HG03060 (cell line): ENCODE data around the gene THAP3.
"Not testable (repeated sequence)": the region's sequence is repeated elsewhere in the genome, so short reads cannot be mapped to it uniquely, and the experiment has no call there.

Experiments used
- ATAC-seq: cut with Tn5 transposase; IDR thresholded peaks from one replicate; pipeline ENCODE4 v1.9.1; 2021; ENCODE audit warnings: low read depth, moderate number of reproducible peaks; ENCODE audit not compliant: unreplicated experiment

Gene THAP3

DNA sequence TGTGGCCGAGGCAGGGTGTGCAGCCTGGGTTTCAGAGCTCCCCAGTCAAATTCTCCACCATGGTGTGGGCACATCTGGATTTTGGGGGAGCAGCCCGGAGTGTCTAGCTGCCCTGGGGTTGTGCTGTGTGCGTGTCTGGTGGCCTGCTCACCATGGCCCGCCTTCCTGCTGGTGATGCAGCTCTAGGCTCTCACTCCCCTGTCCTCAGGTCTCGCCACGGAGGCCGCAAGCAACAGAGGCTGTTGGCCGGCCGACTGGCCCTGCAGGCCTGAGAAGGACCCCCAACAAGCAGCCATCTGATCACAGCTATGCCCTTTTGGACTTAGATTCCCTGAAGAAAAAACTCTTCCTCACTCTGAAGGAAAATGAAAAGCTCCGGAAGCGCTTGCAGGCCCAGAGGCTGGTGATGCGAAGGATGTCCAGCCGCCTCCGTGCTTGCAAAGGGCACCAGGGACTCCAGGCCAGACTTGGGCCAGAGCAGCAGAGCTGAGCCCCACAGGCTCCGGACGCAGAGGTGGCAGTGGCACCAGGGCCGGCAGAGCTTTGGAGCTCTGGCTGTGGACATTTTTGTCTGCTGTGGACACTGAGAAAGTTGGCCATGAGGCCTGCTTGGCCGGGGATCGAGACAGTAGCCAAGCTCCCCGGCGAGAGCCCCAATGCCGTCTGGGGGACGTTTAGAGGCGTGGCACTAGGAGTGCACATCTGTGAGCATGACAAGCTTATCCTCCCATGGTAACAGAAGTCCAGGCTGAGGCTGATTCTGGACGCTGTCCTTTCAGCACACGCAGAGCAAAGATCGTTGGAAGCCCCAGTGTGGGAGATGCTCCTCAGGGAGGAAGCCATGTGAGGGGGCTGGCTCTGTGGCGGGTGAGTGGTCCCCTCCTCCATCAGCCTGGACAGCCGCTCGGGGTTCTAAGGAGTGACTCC, 8.2 kb downstream of the THAP3 start:
- ATAC-seq: no peak

DNA sequence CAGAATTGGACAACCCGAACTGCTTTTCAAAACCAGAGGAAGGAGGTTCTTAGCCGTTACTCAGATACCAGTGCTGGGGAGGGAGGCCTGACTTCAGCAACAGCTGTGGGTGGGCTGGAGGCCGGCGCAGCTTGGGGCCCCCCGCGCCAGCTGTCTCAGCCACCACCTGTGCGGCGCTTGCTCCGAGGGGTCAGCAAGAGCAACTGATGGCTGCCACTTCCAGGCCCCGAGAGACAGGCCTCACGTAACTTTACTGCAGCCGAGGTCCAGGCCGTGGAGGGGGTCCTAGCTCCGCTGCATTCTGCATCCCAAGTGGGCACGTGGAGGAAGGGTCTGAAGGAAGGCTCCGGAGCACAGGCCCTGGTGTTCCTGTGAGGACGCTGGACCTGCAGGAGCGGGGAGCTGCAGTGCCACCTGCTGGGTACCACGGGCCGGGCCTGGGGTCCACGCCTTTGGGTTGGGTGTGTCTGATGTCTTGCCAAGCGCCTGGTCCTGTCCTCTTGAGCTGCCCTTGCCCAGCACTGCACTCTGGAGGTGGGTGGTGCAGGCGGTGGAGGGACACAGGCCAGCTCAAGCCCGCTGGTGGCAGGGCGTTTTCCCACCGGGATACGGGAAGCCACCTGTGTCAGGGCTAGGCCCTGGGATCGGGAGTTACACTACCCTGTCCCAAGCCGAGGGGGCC, 9.8 kb downstream of the THAP3 start:
- no peak for ATAC-seq

- no peak for ATAC-seq
Observed at GRCh38 chr1:6635161-6635909, 10.7 kb downstream of the THAP3 start.

- ATAC-seq: no peak
Observed at GRCh38 chr1:6635910-6636760, 11.5 kb downstream of the THAP3 start.

DNA sequence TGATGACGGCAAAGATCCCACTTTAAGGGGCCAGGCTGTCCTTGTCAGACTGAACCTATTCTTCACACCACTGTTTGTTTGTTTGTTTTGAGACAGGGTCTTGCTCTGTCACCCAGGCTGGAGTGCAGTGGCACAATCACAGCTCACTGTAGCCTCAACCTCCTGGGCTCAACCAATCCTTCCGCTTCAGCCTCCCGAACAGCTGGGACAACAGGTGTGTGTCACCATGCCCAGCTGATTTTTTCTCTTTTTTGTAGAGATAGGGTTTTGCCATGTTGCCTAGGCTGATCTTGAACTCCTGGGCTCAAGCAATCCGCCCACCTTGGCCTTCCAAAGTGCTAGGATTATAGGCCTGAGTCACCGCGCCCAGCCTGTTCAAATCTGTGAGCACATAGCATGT, 12.1 kb downstream of the THAP3 start:
- not testable (repeated sequence) for ATAC-seq

GRCh38 chr1:6637770-6638169, 13.1 kb downstream of the THAP3 start:
- ATAC-seq: no peak

DNA sequence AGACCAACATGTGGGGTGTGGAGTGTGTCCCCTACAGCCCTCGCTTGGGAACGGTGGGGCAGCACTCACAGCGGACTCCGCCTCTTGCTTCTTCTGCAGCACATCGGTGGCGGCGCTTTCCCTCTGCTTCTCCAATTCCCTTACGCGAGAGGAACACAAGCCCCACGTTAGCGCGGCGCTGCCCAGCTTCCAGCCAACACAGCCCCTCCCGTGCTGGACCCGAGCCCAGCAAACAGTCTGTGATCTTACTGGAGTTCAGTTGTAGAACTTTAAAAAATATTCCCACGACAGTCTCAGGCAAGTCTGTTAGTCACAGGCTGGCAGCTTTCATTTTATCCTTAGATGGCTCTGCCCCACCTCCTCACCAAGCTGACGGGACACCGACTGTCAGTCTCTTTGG, 13.6 kb downstream of the THAP3 start:
- no peak for ATAC-seq

- ATAC-seq: not testable (repeated sequence)
Observed at GRCh38 chr1:6640867-6641266, 16.2 kb downstream of the THAP3 start.

DNA sequence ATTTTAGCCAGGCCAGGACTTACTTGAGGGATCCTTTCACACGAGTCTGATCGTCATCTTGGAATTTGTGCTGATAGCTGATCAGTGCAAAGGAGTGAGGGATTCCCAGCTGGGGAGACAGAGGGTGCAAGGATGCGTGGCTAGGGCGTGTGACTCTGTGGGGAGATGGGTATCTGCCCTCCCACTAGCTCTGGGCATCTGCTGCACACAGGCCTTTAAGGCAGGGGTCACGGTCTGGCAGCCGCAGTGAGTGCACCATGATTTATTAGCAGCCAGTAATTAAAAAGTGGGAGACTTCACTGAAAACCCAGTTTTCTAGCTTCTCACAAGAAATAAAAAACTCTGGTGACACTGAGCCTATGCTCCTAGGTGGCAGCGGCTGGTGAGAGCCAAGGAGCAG, 20.4 kb downstream of the THAP3 start:
- ATAC-seq: no peak

DNA sequence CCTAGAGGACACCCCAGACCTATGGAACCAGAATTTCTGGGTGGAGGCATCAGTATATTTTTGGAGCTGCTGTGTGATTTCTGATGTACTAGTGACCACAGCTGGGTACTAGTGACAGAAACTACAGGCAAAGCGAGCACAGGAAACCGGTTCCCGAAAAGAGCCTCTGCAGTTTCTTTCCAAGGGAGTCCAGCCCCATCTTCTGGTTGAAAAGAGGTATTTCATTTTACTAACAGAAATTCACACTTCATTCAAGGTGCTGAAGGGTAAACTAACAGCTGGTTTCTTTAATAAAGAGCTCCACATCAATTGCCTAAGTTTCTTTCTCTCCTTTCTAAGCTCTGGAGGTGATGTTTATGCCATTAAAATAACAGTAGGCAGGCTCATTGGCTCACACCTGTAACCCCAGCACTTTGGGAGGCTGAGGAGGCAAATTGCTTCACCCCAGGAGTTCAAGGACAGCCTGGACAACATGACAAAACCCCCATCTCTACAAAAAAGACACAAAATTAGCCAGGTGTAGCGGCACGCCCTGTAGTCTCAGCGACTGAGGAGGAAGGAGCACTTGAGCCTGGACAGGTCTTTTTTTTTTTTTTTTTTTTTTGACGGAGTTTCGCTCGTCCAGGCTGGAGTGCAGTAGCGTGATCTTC, 22.0 kb downstream of the THAP3 start:
- ATAC-seq: no peak

GRCh38 chr1:6648556-6648955, 23.9 kb downstream of the THAP3 start:
- ATAC-seq: no peak

- ATAC-seq: no peak
Observed at GRCh38 chr1:6651909-6652308, 27.2 kb downstream of the THAP3 start.

DNA sequence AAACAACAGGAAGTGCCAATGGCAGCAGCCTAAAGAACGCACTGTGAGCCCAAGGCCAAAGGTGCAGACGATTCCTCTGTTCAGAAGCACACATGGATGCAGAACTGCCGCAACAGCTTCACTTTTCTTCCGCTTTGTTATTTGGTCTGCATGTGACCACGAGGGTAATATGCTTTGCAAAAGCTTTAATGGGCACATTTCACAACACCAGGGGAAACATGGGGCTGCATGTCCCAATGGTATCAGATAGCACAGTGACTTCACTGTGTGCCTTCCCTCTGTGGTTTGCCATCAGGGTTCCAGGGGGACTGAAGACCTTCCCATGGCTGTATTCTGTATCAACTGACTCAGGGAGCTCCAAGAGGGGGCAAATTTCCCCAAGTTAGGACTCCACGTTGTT, 28.3 kb downstream of the THAP3 start:
- ATAC-seq: no peak

- no peak for ATAC-seq
Observed at GRCh38 chr1:6653436-6654290, 29.0 kb downstream of the THAP3 start.

DNA sequence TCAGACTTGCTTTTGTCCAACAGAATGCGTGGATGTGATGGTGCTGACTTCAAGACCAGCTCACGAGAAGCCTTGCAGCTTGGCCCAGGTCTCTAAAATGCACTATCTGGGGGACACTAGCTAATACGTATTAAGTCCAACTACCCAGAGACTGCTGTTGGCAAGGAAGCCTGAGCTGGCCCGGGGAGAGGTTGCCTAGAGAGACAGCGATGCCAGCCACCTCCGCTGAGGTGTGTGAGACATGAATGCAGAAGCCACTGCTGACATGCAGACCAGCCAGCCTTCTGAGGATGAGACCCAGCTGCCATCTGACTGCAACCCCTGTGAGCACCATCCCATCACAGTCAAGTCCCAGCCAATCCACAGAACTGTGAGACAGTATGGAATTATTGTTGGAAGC, 32.5 kb downstream of the THAP3 start:
- no peak for ATAC-seq

DNA sequence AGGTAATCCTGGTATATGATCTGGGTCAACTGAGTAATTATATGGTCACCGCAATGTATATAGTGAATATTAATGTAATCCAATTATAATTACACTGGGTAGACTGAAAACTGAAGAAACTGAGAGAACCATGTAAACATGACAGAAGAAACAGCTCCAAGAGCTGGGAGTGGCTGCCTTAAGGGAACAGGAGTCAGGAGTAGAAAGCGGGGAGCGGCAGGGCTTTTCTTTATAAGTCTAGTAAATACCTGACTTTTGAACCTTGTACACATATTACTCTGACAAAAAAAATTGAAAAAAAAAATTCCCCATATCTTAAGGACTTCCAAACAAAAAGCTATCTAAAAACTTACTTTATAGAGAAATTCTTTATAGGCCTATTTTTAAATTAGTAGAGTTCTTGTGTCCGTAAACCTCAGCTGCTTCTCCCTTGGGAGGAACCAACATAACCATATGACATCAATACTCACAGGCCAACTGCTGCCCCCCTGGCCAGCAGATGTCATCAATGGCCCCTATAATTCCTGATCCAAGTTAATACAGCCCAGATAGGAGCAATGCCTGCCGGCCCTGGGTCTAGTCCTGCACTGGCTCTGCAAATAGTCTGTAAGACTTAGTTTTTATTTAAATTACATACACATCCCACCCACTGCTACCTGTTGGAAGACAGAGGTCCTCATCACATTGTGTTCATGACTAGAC, 33.8 kb downstream of the THAP3 start:
- no peak for ATAC-seq

GRCh38 chr1:6660415-6661049, 35.9 kb downstream of the THAP3 start:
- ATAC-seq: no peak

- ATAC-seq: not testable (repeated sequence)
Observed at GRCh38 chr1:6662468-6662867, 37.8 kb downstream of the THAP3 start.
